Keratinocyte (primary cell): Measurements from ENCODE around the gene ZNF511. TPM values are rescaled to one million over a fixed set of nuclear protein-coding genes. Genes with fewer than 3 reads are reported as not detected.

Experiments
- DNase-seq: peaks from one replicate; pipeline ENCODE4 v3.0.0-alpha.2; 2011; ENCODE audit warnings: low read depth, missing footprints, low spot score
- FAIRE-seq: peaks from 2 replicates; lab custom pipeline; 2011; peaks lifted over from hg19 to GRCh38; lab: Jason Lieb, UNC
- H2AFZ ChIP-seq: 2 replicates; pipeline ENCODE4 v1.6.0; 2012; ENCODE audit warnings: low read length, control low read depth, inconsistent platforms; ENCODE audit not compliant: control insufficient read depth
- H3K27ac ChIP-seq: 2 replicates; pipeline ENCODE4 v1.5.1; 2011; ENCODE audit warnings: low read length; ENCODE audit not compliant: control insufficient read depth, insufficient read depth
- H3K27me3 ChIP-seq: 3 replicates; pipeline ENCODE4 v1.6.0; 2011; ENCODE audit warnings: low read length; ENCODE audit not compliant: control insufficient read depth, insufficient read depth; ENCODE audit errors: extremely low read depth
- H3K36me3 ChIP-seq, 2 experiments: 2 replicates in 1 of 2; 3 replicates in 1 of 2; pipeline ENCODE4 v1.5.1; 2011; ENCODE audit warnings: low read length in 2 of 2, mild to moderate bottlenecking in 1 of 2; ENCODE audit not compliant: control insufficient read depth in 2 of 2, insufficient read depth in 2 of 2; ENCODE audit errors: extremely low read depth in 1 of 2
- H3K4me1 ChIP-seq: 3 replicates; pipeline ENCODE4 v1.5.1; 2011; ENCODE audit warnings: low read length; ENCODE audit not compliant: control insufficient read depth, insufficient read depth; ENCODE audit errors: extremely low read depth
- H3K4me2 ChIP-seq: 3 replicates; pipeline ENCODE4 v1.6.0; 2011; ENCODE audit warnings: low read depth, low read length; ENCODE audit not compliant: control insufficient read depth, insufficient read depth; ENCODE audit errors: extremely low read depth
- H3K4me3 ChIP-seq, 3 experiments: fragments of 200-600 bp in 1 of 3; sonication (generic) in 1 of 3; 2 replicates in 2 of 3; 3 replicates in 1 of 3; pipeline ENCODE4 v1.5.1; 2011 to 2016; ENCODE audit warnings: low read length in 3 of 3, mild to moderate bottlenecking in 3 of 3, control low read depth in 2 of 3, inconsistent platforms in 1 of 3, low read depth in 1 of 3, mixed read lengths in 1 of 3, mixed run types in 1 of 3, moderate library complexity in 1 of 3; ENCODE audit not compliant: control insufficient read depth in 2 of 3, insufficient read depth in 2 of 3; ENCODE audit errors: extremely low read depth in 1 of 3
- H3K79me2 ChIP-seq: 2 replicates; pipeline ENCODE4 v1.6.0; 2012; ENCODE audit warnings: low read length; ENCODE audit not compliant: control insufficient read depth, insufficient read depth
- H3K9ac ChIP-seq: 3 replicates; pipeline ENCODE4 v1.6.0; 2011; ENCODE audit warnings: low read length; ENCODE audit not compliant: control insufficient read depth, insufficient read depth; ENCODE audit errors: extremely low read depth
- H3K9me1 ChIP-seq: 3 replicates; pipeline ENCODE4 v1.6.0; 2011; ENCODE audit warnings: low read length; ENCODE audit not compliant: control insufficient read depth, insufficient read depth; ENCODE audit errors: extremely low read depth
- H3K9me3 ChIP-seq: 2 replicates; pipeline ENCODE4 v1.5.1; 2012; ENCODE audit warnings: low read depth, low read length; ENCODE audit not compliant: control insufficient read depth
- H4K20me1 ChIP-seq: 3 replicates; pipeline ENCODE4 v1.6.0; 2011; ENCODE audit warnings: low read length; ENCODE audit not compliant: control insufficient read depth, insufficient read depth; ENCODE audit errors: extremely low read depth
- CTCF ChIP-seq, 3 experiments: IDR thresholded peaks in 1 of 3; conservative IDR thresholded peaks in 1 of 3; optimal IDR thresholded peaks in 1 of 3; 2 replicates in 2 of 3; 3 replicates in 1 of 3; pipeline versions ENCODE3 to v1.5.1; 2011; ENCODE audit warnings: low read length in 3 of 3, mild to moderate bottlenecking in 3 of 3, moderate library complexity in 2 of 3, control low read depth in 1 of 3, inconsistent platforms in 1 of 3; ENCODE audit not compliant: insufficient read depth in 2 of 3; ENCODE audit errors: extremely low read depth in 1 of 3
- EZH2 ChIP-seq: IDR thresholded peaks from one replicate; pipeline ENCODE4 v1.6.1; 2012; ENCODE audit warnings: inconsistent platforms, mild to moderate bottlenecking, low read length, moderate library complexity
- dilution Hi-C: fragments of 300-500 bp; cut with MboI; formaldehyde crosslinking; loops from one replicate; pipeline ENCODE4 v1.7.0; 2020; ENCODE audit warnings: low sequenced_read_pairs; ENCODE audit not compliant: extremely low pct_ligation_motif_present
- polyA plus RNA-seq, 5 experiments: library from polyadenylated mRNA; depleted of rRNA in 3 of 5; stranded (reverse) in 3 of 5; stranded (forward) in 1 of 5; unstranded in 1 of 5; fragments of >200 nt; gene quantifications; 1 replicate in 1 of 5; 2 replicates in 3 of 5; 3 replicates in 1 of 5; pipeline versions ENCODE4 v1.2.1 to v1.2.3, GENCODE V29; 2011 to 2012; ENCODE audit warnings: missing spikeins in 2 of 5, low read depth in 1 of 5, low replicate concordance in 1 of 5

Gene ZNF511
- polyA plus RNA-seq, 1 donor (not counting 4 experiments of a cell fraction or from before 2014, with no cell fraction given) = 20.2 TPM

DNA sequence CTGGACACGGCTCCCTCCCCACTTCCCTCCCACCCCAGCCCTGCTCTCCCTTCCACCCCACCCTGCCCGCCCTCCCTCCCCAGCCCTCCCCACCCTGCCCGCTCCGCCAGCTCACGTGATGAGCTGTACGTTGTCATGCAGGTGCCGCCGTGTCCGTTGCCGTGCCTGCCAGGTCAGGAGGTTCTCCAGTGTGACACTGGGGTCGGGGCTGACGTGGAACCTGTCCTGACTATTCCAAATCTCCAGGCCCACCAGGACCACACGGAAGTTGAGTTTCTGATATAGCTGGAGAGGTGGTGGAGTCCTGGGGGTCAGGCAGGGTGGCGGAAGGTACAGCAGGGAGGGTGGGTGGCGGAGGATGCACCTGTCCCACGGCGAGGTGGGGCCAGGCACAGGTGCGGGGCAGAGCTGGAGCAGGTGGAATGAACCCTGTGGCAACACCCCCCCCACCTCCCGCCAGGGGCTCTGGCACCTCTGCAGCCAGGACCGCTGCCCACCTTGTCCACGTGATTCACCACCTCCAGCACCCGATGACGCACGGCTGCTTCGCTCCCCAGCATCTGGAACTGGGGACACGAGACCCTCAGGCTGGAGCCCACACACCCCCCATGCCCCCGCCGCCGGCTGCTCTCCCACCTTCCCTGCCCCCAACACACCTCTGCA is 36.3 kb upstream of the ZNF511 start:
- H3K27me3 ChIP-seq = no peaks in the 10 kb centered on the region
- no peaks in the 10 kb centered on the region for H3K9me3 ChIP-seq
- dilution Hi-C loops = no loop called here
- H3K4me2 ChIP-seq = no peak overlapping the region
- no peak overlapping the region for H3K27ac ChIP-seq
- peaks cover 18% of the 10 kb centered on the region for H3K4me1 ChIP-seq
- H4K20me1 ChIP-seq = peaks cover 8% of the 10 kb centered on the region
- H3K4me3 ChIP-seq = no peak overlapping the region
- no peak overlapping the region for H3K9ac ChIP-seq
- no peak for FAIRE-seq
- H3K79me2 ChIP-seq = peaks cover 62% of the 10 kb centered on the region
- H3K9me1 ChIP-seq = no peaks in the 10 kb centered on the region
- H2AFZ ChIP-seq = no peak overlapping the region
- no peak for DNase-seq
- H3K36me3 ChIP-seq = peaks cover 27 to 28% of the 10 kb centered on the region in 2 experiments
- TF ChIP-seq EZH2 = no peak
- TF ChIP-seq CTCF (optimal IDR thresholded peaks at IDR 0.05 in 1 of 3, IDR thresholded peaks at IDR 0.05 in 1 of 3, conservative IDR thresholded peaks at IDR 0.05 in 1 of 3; ENCODE audit: extremely low read depth in 1 of 3, insufficient read depth in 2 of 3, low read length in 3 of 3) = no peak

DNA sequence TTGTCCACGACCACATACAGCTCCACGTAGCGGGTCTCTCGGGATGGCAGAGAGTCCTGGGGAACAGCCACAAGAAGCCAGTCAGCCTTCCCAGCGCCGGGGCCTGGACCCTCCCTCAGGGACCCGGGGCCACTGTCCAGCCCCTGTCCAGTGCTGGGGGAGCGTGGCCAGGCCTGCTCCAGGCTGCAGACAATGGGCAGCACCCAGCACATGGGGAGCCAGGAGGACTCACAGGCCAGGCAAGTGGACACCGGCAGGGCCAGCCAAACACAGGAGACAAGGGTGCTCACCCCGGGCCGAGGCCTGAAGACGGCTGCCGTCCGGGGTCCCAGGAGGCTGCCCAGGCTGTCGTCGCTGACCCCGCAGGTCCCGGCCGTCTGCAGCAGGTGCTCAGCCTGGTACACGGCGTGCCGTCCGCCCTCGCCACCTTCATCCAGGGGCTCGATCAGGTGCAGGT is 35.7 kb upstream of the ZNF511 start:
- H3K4me2 ChIP-seq = no peak overlapping the region
- no peaks in the 10 kb centered on the region for H3K27me3 ChIP-seq
- no peaks in the 10 kb centered on the region for H3K9me1 ChIP-seq
- no peak for FAIRE-seq
- TF ChIP-seq CTCF (optimal IDR thresholded peaks at IDR 0.05 in 1 of 3, IDR thresholded peaks at IDR 0.05 in 1 of 3, conservative IDR thresholded peaks at IDR 0.05 in 1 of 3; ENCODE audit: extremely low read depth in 1 of 3, insufficient read depth in 2 of 3, low read length in 3 of 3) (no peak), EZH2 (no peak)
- H4K20me1 ChIP-seq = peaks cover 8% of the 10 kb centered on the region
- dilution Hi-C loops = no loop called here
- H2AFZ ChIP-seq = no peak overlapping the region
- peaks cover 25 to 27% of the 10 kb centered on the region in 2 experiments for H3K36me3 ChIP-seq
- no peaks in the 10 kb centered on the region for H3K9me3 ChIP-seq
- peaks cover 62% of the 10 kb centered on the region for H3K79me2 ChIP-seq
- H3K4me3 ChIP-seq = peak overlapping the region in 1 of 3 experiments; percentile 37
- H3K9ac ChIP-seq = no peak overlapping the region
- H3K27ac ChIP-seq = no peak overlapping the region
- DNase-seq = no peak
- H3K4me1 ChIP-seq = peaks cover 24% of the 10 kb centered on the region
